Mucosa of gallbladder (tissue), 1 donor: Measurements from ENCODE around the gene PPP1R36. TPM values are rescaled to one million over a fixed set of nuclear protein-coding genes. Genes with fewer than 3 reads are reported as not detected.
"Not testable (repeated sequence)": the region's sequence is repeated elsewhere in the genome, so short reads cannot be mapped to it uniquely, and the experiment has no call there.

ENCODE experiments used
- DNase-seq: peaks from one replicate; pipeline ENCODE4 v3.0.0-alpha.2; 2020; ENCODE audit warnings: low spot score
- total RNA-seq: library from RNA; stranded (reverse); gene quantifications from one replicate; pipeline ENCODE4 v1.2.1, GENCODE V29; 2021
- donor health status: DM: no; HTN: no; CAD: no.

PPP1R36 gene
- total RNA-seq, 1 donor from 2014 or later, result 3.2 TPM

DNA sequence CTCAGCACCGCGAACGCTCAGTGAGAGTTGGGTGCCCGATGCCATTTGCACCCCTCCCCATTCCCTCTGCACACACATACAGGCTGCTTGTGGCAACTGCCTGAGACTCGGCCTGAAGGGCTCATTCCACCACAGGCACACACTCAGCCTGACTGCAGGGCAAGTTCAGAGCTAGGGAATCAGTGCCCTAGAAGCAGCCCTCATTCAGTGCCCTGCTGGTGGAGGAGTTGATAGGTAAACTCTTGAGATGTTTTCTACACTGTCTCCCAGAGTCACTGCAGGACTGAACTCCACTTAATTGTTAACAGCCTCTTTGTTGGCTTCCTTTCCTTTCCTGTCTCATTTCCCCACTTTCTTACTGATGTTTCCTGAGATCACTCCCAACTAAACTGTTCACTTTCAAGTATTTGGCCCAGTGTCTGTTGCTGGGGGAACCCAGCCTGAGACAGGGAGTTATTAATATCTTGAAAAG lies 16.9 kb downstream of the PPP1R36 start:
- no peak for DNase-seq

DNA sequence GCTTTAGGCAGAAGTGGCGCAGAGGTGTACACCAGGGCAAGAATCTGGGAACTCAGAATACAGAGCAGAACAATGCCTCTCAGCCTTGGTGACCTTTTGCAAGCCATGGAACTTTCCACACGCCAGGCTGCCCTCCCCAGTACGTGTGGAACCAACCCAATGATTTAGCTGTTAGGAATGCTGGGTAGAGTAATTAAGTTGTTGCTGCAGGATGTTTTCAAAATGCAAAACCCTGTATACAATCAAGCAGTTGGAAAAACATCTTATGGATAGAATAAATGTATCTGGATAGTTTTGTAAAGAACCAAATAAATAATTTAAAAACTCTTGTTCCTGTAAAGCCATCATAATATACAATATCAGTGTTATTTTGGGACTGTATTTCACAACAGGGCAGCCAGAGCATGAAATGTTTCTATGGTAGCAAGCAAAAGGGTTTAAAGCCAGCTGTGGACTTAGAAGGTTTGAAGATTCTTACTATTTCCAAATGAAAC lies 19.4 kb downstream of the PPP1R36 start:
- peak; percentile 32 for DNase-seq

DNA sequence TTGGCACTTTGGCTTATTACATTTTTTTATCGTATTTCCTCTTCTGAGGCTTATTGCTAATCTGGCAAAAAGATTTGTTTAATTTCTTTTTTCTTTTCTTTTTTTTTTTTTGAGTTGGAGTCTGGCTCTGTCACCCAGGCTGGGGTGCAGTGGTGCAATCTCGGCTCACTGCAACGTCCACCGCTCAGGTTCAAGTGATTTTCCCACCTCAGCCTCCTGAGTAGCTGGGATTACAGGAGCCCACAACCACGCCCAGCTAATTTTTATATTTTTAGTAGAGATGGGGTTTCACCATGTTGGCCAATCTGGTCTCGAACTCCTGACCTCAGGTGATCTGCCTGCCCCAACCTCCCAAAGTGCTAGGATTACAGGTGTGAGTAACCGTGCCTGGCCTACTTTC lies 19.9 kb downstream of the PPP1R36 start:
- DNase-seq, result not testable (repeated sequence)

DNA sequence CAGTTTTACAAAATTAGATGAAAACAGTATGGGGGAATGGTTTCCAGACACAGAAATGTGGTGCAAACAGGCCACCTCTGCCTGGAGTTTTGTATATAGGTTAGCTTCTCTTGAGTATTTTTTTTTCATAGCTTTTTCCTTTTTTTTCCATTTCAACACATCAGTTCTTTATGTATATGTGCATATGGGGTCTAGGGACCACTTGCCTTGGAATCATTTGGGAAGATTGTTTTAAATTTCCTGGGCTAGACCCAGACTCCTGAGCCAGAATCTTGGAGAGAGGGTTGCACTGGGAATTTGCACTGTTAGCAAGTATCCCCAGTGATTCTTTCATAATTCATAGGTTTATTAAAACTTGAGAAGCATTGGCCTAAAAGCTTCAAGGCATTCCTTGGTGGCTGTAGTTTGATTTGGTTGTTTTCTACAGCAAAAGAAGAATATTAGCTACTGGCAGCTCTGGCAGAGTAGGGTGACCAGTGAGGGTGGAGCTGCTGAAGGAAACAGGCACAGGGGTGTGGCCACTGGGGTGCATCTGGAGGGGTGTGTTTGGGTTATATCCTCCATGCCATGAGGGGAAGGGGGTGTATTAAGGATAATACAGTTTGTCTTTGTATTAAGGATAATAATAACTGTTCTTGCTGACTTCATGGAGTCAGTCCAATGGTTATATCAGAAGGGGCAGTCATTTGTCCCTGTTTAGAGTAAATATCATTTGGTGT lies 22.8 kb downstream of the PPP1R36 start:
- no peak for DNase-seq

DNA sequence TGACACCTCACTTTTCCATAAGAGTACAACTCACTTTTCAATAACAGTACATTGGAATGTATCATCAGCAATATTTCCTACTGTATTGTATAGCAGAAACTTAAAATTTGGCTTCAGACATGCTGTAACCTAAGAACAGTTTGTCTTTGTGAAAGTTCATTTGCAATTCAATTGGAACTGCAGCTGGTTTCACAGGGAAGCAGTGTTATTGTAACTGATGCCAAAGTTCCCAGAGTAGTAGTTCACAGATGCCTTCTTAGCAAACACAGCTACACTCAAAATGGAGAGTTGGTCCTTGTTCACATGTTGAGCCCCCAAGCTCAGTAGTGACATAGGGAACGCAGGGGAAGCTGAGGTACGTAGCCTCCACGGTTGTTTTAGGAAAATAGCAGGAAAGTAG lies 23.3 kb downstream of the PPP1R36 start:
- no peak for DNase-seq

DNA sequence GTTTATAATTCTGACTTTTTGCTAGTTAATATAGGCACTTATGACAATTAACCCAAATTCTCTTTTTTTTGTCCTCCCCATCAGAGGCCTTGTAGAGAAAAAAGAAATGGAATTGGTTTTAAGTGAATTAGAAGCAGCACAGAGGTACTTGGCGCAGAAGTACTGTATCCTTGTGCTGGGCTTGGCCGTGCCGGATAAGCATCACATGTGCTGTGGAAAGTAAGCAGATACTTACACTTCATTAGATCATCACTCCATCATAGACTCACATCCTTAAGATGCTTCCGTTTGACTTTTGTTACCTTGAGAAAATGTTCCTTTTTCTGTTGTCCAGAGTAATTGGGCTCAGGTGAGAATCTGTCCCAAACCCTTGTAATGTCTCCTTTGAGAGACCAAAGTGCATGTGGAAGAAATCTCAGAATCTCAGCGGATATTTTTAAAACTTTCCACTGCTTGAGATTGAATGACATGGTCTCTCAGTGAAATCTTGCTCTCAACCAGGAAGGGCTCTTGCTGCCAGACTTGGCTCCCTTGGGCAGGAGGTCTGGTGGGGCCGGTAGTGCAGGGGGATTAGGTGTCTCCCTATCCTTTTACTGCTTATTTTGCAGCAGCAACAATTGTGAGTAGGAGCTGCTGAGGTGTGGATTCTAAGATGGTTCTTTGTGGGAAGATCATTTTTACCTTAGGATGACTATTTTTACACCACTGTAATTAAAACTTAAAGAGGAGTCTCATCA lies 24.8 kb downstream of the PPP1R36 start:
- DNase-seq, result no peak

DNA sequence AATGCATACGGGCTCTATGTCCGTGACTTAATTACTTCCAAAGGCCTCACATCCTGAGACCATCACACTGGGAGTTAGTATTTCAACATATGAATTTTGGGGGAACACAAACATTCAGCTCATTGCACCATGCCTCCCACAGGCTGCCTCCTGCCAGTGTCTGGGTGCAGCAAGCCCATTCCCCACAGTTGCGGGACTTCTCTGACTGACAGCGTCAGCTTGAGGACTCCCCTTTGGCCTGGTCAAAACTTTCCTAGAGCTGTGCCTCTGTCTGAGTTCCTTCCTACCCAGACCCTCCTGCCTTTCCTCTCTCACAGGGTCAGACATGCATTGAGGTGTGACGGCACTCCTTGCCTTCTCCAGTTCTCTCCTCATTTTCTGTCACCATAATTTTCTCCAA lies 27.4 kb downstream of the PPP1R36 start:
- DNase-seq, result no peak

DNA sequence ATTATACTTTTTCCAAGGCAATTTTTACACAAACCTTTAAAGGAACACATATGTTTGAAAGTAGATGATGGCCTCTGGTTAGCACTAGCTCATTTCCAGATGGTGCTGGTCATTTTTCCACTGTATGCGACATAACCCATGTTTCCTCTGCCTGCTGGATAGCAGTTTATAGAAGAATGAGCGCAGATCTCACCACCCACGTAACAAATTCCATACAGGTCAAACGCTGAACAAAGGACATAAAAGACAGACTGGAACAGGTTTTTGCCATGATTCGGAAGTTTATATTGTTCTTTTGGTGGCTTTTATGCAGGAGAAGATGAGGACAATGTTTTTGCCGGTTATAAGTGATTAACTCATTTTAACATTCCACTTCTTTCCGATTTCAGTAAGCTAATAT lies 30.7 kb downstream of the PPP1R36 start:
- no peak for DNase-seq

DNA sequence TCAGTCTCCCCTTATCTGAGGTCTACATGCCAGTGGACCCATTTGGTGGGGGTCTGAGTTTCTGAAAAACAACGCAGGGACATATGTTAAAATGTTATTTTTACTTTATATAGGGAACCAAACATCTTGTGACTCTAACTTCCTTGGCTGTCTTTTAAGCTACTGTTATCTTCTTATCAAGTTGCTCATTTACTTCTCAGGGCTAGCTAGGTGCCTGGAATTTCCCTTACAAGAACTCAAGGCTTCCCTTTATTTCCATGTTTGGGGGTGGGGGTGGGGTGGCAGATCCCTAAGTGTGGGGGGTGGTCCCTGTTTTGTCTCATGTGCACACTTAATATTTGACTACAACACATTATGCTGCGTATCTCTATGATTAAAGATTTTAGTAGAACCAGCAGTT lies 31.6 kb downstream of the PPP1R36 start:
- no peak for DNase-seq

DNA sequence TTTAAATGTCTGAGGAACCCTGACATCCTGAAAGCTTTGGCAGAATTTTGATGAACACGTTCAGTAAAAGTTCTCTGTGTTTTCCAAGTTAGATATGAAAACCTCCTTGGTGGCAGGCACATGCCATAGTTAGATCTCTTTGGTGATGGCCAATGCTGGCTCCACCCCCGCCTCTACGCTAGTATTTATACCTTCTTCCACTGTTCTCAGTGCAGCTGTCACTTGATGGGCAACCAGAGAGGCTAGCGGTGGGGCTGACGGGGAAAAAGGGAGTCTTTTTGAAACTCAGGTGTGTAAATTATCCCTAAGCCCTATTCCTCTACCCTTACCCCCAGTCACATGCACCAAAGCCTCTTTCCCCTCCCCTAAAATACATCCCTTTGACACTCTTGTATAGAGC lies 32.1 kb downstream of the PPP1R36 start:
- DNase-seq, result no peak

DNA sequence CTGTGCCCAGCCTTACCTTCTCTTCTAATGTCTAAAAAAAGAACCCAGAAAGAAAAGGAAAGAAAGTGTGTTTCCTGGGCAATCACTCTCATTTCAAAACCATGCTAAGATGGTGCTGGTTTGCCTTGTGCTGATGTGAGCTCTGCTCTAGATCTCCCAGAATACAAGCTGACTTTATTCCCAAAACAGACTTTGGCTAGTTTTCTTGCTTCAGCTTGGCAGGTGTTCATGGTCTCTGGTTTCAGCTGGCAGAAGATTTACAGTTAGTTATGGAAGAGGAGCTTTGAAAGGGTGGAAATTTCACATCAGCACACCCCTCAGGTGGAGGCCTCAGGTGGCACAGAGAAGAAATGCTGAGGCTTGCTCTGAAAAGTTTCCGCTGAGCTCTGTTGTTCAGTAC lies 34.4 kb downstream of the PPP1R36 start:
- DNase-seq, result no peak

DNA sequence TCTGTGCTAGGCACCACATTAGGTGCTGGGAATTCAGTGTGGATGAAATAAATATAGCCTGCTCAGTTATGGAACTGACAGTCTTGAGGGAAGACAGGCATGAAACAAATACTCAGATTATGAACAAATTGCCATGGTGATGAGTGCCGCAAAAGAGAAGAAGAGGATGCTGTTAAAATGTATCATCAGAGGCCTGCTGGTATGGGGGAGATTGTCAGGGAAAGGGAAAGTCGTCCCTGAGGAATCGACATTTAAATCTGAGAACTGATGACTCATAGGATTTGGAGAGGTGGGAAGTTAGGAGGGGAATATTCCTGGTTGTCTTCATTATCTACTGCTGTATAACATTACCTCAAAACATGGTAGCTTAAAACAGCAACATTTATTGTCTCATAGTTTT lies 42.0 kb downstream of the PPP1R36 start:
- no peak for DNase-seq

DNA sequence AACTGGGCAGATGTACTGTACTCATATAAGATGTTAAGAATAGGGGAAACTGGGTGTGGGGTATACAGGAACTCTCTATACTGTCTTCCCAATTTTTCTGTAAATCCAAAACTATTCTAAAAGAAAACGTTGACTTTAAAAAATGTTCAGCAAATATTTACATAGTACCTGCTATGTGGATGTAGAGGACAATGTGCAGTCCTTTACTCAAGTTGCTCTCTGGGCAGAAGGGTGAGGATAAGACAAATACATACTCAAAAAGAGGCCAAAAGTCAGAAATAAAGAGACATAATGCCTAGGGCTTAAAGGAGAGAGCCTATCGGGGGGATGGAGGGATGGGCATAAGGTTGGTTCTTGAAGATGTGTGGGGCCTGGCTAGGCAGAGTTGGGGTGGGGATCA lies 44.7 kb downstream of the PPP1R36 start:
- DNase-seq, result no peak

DNA sequence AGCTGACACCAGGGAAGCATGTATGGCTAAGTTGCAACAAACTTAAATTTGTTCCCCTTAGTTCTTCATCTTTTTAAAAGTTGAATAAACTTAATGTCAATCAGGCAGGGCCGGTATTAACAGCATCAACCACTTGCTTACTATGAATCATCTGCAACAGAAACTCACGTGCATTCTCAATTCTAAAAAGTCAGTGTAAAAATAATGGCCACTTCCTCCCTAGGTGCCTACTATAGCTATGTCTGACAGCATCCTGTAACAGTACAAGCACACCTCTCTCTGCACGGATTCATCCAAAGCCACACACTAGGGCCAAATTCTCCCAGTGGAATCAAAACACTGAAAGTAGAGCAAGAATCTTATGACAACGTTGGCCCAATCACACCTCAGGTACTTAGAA lies 48.6 kb downstream of the PPP1R36 start:
- DNase-seq, result no peak

DNA sequence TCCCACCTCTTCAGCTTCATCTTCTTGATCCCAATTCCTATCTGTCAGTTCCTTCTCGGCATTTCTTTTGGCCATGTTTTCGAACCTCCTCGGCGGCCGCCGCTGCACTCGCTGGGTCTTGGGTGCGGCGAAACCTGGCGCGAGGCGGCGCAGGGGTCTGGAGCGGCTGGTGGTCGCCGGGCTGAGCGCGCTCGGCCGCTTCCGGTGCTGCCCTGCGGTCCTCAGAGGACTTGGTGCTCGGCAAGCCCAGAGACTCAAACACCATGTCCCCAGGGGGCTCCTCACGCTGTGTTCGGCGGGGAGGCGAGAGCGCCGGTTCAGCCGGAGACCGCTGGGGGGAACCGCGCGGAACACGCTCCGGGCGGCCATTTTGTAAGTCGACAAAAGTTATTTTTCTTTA lies 51.8 kb downstream of the PPP1R36 start:
- no peak for DNase-seq

DNA sequence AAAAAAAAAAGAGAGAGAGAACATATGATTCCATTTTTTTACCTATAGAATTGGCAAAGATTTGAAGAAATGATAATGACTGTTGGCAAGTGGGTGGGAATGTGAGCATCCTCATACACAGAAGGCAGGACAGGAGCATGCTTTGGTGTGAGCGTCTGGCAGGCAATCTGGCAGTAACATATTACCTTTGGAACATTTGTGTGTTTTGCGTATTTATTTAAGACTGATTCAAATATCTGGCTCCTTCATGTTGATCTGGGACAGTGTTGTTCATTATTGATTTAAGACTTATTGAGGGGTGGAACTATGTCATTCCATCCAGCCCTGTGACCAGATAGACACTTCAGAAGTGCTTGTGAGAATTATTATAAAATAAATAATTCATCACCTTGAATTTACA lies 53.1 kb downstream of the PPP1R36 start:
- no peak for DNase-seq

DNA sequence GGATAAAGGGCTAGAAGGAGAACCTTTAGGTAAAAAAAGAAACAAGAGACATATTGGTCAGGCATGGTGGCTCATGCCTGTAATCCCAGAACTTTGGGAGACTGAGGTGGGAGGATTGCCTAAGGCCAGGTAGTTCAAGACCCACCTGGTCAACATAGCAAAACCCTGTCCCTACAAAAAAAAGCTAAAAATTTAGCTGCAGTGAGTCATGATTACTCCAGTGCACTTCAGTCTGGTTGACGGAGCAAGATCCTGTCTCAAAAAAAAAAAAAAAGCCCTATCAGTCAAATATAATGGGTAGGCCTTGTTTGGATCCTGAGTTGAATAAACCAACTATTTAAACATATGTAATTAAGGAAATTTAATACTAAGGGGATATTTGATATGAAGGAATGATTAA lies 54.2 kb downstream of the PPP1R36 start:
- DNase-seq, result no peak

DNA sequence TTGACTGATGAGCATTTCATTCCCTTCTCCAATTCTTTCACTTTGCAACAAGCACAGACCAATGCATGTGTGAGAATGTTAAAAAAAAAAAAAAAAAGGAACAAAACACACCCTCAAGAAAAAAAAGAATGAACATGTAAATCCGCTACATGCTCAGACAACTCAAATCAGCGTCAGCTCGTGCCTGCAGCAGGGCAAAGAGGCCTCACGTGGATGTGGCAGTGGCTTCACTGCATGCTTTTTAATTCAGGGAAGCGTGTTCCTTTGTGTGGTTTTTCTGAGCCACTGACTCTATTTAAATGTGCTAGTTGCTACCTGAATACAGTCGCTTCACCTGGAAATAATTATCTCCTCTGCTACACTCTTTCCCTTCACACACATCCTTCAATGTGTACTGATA lies 55.1 kb downstream of the PPP1R36 start:
- no peak for DNase-seq

DNA sequence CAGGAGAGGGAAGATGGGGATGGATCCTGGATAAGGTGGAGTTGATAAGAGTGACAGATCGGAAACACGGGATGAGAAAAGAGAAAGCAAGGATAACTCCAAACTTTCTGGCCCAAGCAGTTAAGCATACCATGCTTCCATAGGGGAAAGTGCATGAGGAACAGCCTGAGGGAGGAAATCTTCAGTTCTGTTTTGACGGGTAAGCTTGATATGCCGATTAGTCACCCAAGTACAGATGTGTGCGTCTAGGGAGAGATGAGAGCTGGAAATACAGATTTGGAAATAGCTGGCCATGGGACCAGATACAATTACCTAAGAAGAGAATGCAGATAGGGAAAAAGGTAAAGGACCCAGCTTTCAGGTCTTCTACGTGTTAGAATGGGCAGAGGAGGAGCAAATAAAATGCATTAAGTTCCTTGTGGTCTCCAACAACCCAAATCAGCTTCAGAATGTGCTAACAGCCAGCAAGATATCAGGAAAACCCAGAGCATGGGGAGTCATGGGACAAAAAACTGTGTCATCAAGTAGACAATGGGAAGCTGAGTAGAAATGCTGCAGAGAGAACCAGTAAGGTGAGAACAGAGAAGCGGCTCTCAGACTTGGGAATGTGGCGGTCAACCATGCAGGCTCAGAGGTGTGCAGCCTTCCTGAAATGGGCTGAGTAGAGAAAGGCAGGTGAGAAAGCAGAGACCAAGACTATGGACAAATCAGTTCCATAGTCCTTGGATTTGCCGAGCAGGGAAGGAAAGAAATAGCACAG lies 56.3 kb downstream of the PPP1R36 start:
- no peak for DNase-seq

DNA sequence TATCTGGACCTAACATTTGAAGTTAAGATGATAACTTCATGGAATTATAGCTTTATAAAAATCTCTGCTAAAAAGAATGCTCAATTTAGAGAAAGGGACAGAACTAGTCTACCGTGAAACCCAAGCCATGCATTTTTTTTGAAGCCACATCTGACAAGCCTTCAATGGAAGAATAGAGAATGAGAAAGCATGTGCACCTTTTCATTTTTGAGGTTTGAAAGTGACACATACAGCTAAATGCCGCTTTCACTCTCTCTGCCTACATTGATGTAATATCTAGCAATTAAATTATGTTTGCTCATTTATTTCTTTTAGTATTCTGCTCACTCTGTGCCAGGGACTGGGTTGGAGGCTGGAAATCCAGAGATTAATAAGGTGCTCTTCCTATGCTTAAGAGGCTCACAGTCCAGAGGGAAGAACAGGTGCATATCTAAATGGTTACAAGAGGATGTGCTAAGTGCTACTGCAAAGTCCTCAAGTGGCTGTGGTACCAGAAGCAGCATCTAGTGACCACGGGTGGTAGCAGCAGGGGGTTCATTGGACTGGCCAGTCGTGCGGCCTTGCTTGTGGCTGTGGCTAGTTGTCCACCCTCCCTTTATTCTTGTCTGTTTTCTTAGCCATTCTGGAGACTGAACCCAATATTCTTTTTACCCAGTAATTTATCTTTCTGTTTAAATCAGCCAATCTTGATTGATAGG lies 60.4 kb downstream of the PPP1R36 start:
- no peak for DNase-seq

DNA sequence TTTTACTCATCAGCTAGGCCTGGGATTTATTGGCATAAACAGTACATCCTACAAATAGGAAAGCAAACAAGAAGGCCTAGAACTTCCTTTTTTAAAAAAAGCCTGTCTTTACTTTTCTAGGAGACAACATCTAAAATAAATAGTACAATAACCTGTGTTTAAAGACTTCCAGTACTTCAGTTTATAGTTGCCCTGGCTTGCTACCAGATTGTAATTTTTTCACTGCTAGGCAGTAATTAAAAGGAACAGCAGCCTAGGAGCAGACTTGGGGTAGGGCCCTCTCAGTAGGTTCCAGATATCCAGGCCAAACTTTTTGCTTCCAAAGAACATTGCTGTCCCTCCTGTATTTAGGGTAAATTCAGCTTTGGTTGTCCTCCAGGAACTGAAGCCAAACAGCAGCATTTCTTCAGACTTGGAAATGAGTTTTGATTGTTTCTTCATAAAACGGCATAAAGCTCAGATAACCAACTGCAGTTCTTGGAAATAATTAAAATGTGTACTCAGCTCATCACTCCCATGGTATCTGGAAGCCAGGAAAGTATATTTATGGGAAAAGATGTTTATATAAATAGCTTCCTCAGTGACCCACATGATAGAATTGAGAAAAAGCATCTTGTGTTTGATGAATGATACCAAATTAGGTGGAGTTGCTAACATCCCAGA lies 61.7 kb downstream of the PPP1R36 start:
- DNase-seq, result no peak
